Erythroblast (primary cell): Measurements from ENCODE around the gene CISD2.

Source experiments
- DNase-seq, 2 experiments: peaks; one replicate each; lab custom pipeline; 2025; lab: John Stamatoyannopoulos, UW
- GATA1 ChIP-seq: IDR thresholded peaks from 2 replicates; pipeline ENCODE4 v1.6.1; 2011; ENCODE audit warnings: low read depth, mild to moderate bottlenecking, control low read depth, low read length, moderate library complexity
- POLR2A ChIP-seq: IDR thresholded peaks from 2 replicates; pipeline ENCODE4 v1.6.1; 2011; ENCODE audit warnings: mild to moderate bottlenecking, low read length

CISD2 gene

DNA sequence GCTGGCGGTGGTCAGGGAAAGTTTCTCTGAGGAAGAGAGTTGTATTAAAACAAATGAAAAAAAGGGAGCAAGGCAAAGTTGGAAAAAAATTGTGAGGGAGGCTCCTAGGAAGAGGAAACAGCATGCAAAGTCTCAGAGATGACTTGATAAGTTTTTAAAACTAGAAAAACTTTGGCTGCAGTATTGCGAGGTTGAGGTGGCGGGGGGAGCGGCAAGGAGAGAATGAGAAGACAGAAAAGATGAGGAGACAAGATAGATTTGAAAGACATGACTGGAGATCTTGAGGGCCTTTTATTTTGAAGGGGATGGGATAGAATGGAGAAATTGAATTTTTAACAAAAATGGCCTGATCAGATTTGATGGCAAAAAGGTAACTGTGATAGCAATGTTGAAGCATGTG lies 36.7 kb upstream of the CISD2 start:
- TF ChIP-seq POLR2A = no peak
- TF ChIP-seq GATA1 = no peak
- DNase-seq = no peak

DNA sequence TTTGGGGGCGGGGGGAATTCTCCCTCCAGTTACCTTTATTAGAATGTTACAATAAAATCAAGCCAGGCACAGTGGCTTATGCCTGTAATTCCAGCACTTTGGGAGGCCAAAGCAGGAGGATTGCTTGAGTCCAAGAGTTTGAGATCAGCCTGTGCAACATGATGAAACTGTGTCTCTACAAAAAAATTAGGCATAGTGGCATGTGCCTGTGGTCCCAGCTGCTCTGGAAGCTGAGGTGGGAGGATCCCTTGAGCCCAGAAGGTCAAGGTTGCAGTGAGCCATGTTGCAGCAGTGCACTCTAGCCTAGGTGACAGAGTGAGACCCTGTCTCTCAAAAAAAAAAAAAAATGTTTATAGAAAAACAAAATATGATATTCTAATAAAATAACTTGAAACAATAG lies 36.1 kb upstream of the CISD2 start:
- no peak for TF ChIP-seq GATA1
- no peak for DNase-seq

- TF ChIP-seq POLR2A (no peak), GATA1 (no peak)
- DNase-seq = no peak
These were observed 32.2 kb upstream of the CISD2 start for GRCh38 chr4:102836596-102836995.

GRCh38 chr4:102842367-102842766 lies 26.4 kb upstream of the CISD2 start:
- no peak for DNase-seq
- TF ChIP-seq GATA1 = no peak
- no peak for TF ChIP-seq POLR2A

DNA sequence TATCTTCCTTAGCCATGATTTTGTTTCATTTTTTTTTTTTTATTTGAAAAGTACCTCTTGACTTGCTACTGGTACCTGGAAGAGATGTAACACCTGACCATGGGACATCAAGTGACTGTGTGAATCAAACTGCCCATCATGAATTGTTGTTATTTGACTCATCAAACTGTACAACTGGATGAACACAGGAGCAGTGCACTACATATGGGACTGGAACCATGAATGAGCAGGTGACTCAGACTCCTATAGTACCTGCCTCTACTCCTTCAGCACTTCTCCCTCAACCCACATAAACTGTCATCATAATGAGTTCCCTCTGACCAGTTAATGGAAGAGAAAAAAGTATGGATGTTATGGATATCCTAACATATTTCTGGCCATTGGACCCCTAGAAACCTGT lies 25.5 kb upstream of the CISD2 start:
- TF ChIP-seq GATA1 (no peak), POLR2A (no peak)
- DNase-seq = no peak

DNA sequence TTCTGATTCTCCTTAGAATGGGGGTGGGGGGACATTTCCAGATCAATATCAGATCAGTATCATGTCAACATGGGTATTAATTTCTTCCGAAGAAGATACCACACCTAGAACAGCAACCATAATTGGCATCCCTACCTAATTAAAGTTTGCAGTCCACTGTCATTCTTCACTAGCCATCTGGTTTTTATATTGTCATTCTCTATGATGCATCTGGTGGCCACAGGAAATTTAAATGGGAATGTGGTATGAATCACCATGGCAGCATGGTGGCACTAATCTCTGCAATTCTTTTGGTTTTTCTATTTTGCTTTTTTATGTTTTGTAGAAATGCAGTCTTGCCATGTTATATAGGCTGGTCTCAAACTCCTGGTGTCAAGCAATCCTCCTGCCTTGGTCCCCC lies 24.9 kb upstream of the CISD2 start:
- DNase-seq = no peak
- TF ChIP-seq GATA1 = no peak
- no peak for TF ChIP-seq POLR2A

GRCh38 chr4:102847687-102848086 lies 21.1 kb upstream of the CISD2 start:
- no peak for DNase-seq
- TF ChIP-seq GATA1 (no peak), POLR2A (no peak)

- no peak for TF ChIP-seq GATA1
- TF ChIP-seq POLR2A = no peak
- DNase-seq = no peak
These were observed 19.1 kb upstream of the CISD2 start for GRCh38 chr4:102849579-102850104.

DNA sequence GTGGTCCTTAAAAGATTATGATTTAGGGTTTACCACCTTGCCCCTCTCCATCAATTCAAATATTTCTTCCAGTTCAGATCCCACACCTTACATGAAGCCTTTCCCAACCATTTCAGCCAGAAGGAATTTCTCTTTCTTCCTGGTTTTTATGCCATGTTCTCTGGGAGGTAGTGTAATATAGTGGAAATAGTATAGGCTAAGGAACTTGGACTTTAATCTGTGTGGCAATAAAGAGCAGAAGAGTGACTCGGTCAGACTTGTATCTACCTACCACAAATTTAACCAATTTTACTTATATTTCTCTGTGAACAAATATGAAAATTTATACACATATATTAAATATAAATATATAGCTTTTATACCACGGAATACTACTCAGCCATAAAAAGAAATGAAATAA lies 18.4 kb upstream of the CISD2 start:
- DNase-seq = no peak
- TF ChIP-seq GATA1 (no peak), POLR2A (no peak)

- TF ChIP-seq GATA1 = no peak
- TF ChIP-seq POLR2A = no peak
- no peak for DNase-seq
These were observed 9.8 kb upstream of the CISD2 start for GRCh38 chr4:102858828-102859464.

DNA sequence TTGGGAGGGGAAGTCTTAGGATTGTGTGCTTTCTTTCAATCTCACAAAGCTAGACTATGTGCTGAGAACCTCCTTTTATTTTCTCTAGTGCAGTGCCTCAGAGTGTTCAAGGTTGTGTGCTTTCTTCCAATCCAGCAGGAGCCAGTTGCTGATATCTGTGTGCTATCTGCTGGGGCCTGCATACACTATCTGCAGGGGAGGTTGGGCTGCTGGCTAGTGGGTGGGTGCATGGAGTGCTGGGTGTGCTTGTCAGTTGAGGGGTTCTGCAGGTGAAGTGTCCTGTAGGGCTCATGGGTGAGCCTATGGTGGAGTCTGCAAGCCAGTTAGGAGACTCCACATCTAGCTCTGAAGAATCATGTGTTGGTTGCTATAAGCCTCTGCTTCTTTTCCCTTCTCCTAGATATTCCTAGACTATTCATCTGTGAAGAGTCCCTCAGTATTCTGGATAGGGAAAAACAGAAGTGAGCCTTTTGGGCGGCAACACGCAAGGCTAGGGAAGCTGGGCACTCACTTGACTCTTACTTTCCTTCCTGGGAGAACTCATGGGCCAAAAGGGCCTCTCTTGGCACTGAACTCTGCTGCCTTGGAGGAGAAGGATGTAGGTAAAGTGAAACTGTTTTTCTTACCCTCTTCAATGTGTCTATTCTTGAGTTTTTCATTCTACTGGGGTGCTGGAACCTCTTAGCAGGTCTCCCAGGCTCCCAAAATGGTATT lies 8.0 kb upstream of the CISD2 start:
- TF ChIP-seq GATA1 (no peak), POLR2A (peak; percentile 32)
- peak; percentile 49 to 81 for DNase-seq

GRCh38 chr4:102862016-102862415 lies 6.8 kb upstream of the CISD2 start:
- DNase-seq = no peak
- TF ChIP-seq POLR2A (no peak), GATA1 (no peak)

GRCh38 chr4:102862747-102863146 lies 6.0 kb upstream of the CISD2 start:
- no peak for TF ChIP-seq GATA1
- no peak for TF ChIP-seq POLR2A
- no peak for DNase-seq

- DNase-seq = peak in 1 of 2 experiments; percentile 32
These were observed 3.5 kb upstream of the CISD2 start for GRCh38 chr4:102865327-102865726.
